ENCODE data around the gene MEF2D.

DNA sequence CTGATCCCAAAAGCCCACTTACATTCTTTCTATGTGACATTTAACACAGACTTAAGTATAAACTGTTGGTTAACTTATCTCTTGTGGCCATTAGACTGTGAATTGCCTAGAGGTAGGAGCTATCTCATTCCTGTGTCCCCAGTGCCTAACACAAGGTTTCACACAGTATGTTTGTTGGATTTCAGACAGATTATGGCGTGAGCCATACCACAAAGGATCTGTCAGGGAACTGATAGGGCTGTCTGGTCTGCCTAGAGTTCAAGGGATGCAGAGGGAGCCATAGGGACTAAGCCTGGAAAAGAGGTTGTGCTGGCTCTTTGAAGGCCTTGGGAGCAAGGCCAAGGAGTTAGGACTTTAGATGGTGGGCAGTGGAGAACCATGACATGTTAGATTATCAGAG lies 40.0 kb downstream of the MEF2D start:
- TF ChIP-seq, protein P1, sequence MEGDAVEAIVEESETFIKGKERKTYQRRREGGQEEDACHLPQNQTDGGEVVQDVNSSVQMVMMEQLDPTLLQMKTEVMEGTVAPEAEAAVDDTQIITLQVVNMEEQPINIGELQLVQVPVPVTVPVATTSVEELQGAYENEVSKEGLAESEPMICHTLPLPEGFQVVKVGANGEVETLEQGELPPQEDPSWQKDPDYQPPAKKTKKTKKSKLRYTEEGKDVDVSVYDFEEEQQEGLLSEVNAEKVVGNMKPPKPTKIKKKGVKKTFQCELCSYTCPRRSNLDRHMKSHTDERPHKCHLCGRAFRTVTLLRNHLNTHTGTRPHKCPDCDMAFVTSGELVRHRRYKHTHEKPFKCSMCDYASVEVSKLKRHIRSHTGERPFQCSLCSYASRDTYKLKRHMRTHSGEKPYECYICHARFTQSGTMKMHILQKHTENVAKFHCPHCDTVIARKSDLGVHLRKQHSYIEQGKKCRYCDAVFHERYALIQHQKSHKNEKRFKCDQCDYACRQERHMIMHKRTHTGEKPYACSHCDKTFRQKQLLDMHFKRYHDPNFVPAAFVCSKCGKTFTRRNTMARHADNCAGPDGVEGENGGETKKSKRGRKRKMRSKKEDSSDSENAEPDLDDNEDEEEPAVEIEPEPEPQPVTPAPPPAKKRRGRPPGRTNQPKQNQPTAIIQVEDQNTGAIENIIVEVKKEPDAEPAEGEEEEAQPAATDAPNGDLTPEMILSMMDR (IDR thresholded peaks at IDR 0.05): no peak
- TF ChIP-seq POLR2A (IDR thresholded peaks at IDR 0.05): no peak

Data from testis (tissue), 2 donors.